Liver (tissue), 3 donors: Measurements from ENCODE around the gene DACH1.

ENCODE experiments used
- ATF3 ChIP-seq: IDR thresholded peaks from 2 replicates; pipeline ENCODE4 v1.6.1; 2016; ENCODE audit warnings: antibody characterized with exemption
- CTCF ChIP-seq: fragments of 150-350 bp; IDR thresholded peaks from 2 replicates; pipeline ENCODE4 v1.5.1; 2017; ENCODE audit warnings: improper control_type of control experiment, low read depth, low read length; ENCODE audit not compliant: missing input control
- HNF4G ChIP-seq: IDR thresholded peaks from 2 replicates; pipeline ENCODE4 v1.6.1; 2016; ENCODE audit warnings: antibody characterized with exemption
- MAX ChIP-seq: IDR thresholded peaks from 2 replicates; pipeline ENCODE4 v1.6.1; 2016; ENCODE audit warnings: antibody characterized with exemption
- REST ChIP-seq: IDR thresholded peaks from 2 replicates; pipeline ENCODE4 v1.6.1; 2016; ENCODE audit warnings: antibody characterized with exemption, mild to moderate bottlenecking
- SP1 ChIP-seq: IDR thresholded peaks from 2 replicates; pipeline ENCODE4 v1.6.1; 2018; ENCODE audit warnings: antibody characterized with exemption, mild to moderate bottlenecking
- TAF1 ChIP-seq: conservative IDR thresholded peaks from 2 replicates; pipeline ENCODE4 v1.6.1; 2016; ENCODE audit warnings: antibody characterized with exemption, mild to moderate bottlenecking
- donor health status: healthy.
- donor health status: healthy.

- no peak for TF ChIP-seq ATF3
- no peak for TF ChIP-seq MAX
- TF ChIP-seq CTCF, result no peak
- TF ChIP-seq HNF4G, result no peak
- TF ChIP-seq SP1, result no peak
- TF ChIP-seq REST, result no peak
- TF ChIP-seq TAF1, result no peak
Measured at GRCh38 chr13:71902676-71903075, 35.7 kb upstream of the DACH1 start.
